Hematopoietic multipotent progenitor cell treated with erythropoietin and hydrocortisone succinate and interleukin-3 and kit ligand, for 4 days (in vitro differentiated cells): ENCODE data around the gene BTBD9.

Experiments used
- DNase-seq: peaks from one replicate; pipeline ENCODE4 v3.0.0-alpha.2; 2015

Gene BTBD9

GRCh38 chr6:38221251-38221650 is 418.5 kb downstream of the BTBD9 start:
- no peak for DNase-seq

DNA sequence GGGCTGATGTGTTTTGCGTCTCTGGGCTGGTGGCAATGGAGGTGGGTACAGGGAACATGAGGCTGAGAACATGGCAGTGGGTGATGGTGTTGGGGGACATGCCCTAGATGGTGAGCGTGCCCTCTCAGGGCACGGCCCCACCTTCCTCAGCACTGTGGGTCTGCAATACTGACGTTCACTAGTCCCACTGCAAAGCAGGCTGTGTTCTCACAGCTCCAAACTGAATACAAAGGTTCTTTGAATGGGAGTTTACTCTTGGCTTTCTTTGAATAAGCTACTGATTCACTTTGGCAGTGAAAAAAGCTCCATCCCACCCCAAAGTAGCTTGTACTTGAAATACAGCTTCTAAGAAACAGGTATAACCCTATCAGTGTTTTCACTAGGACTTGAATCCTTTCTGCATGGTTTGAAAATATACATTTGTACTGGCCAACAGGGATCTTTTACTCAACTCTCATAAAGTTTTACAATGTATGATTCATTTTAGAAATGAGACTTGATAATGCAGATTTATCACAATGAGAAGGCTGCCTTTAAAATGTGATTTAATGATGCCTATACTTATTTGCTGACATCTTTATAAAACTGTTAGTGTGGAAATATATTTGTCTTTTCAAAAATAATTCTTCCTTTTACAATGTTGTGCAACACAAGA is 419.5 kb downstream of the BTBD9 start:
- DNase-seq = no peak

GRCh38 chr6:38218235-38218634 is 421.5 kb downstream of the BTBD9 start:
- DNase-seq = no peak

DNA sequence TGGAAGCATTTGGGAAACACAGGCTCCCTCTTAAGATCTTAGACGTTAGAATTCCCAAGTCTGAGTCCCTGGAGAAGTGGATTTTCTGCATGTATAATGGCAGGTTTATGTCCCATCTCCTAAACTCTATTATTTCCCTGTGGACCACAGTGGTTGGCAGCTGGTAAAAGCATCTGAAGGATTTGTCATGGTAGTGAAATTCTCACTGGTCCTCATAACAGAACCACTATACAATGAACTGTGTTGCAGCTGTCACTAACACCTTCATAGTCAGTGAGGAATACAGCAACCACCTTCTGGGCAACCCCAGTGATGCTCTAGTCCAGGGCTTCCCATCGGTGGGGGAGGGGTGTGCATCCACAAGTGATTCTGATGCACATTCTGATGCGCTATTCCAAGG is 423.3 kb downstream of the BTBD9 start:
- no peak for DNase-seq

GRCh38 chr6:38215651-38216311 is 423.9 kb downstream of the BTBD9 start:
- no peak for DNase-seq

- no peak for DNase-seq
These were observed 424.5 kb downstream of the BTBD9 start for GRCh38 chr6:38215225-38215624.

DNA sequence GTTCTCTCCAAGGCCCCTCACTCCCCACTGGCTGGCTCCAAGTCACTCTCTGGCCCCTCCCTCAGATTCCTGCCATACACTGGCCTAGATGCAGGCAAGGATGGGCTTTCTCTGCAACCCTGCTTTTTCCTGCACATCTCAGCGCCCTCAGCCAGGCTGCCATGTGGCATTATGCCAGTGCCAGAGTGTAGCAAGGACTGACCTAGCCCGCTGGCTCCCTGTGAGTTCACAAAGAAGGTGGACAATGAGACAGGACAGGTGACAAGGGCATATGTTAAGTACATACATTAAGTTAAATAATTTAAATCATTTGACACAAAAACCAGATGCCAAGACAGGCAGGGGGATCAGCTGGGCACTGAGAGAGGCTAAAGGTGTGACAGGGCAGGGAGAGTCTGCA is 425.6 kb downstream of the BTBD9 start:
- DNase-seq = no peak

DNA sequence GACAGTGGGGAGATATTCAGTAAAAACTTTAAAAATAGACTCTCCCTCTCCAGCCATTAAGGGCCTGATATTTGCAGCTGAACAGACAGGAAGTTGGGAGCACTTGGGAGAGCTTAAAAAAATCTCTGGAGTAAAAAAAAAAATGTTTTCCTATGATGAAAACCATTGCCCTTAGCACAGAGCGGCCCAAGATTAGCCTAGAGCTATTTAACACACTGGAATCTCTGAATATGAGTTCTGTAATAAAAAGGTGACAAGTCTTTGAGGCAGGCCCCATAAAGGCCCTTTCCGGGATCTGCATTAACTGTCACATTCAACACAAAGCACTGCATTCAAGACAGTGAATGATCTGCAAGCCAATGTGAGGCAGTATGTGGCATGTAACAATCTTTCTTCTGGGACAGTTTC is 426.5 kb downstream of the BTBD9 start:
- no peak for DNase-seq

GRCh38 chr6:38212579-38212978 is 427.1 kb downstream of the BTBD9 start:
- no peak for DNase-seq

- no peak for DNase-seq
These were observed 427.6 kb downstream of the BTBD9 start for GRCh38 chr6:38212116-38212515.

GRCh38 chr6:38209371-38210260 is 430.1 kb downstream of the BTBD9 start:
- DNase-seq = peak; percentile 18

GRCh38 chr6:38208028-38208427 is 431.7 kb downstream of the BTBD9 start:
- DNase-seq = no peak

- no peak for DNase-seq
These were observed 432.4 kb downstream of the BTBD9 start for GRCh38 chr6:38207375-38207774.

DNA sequence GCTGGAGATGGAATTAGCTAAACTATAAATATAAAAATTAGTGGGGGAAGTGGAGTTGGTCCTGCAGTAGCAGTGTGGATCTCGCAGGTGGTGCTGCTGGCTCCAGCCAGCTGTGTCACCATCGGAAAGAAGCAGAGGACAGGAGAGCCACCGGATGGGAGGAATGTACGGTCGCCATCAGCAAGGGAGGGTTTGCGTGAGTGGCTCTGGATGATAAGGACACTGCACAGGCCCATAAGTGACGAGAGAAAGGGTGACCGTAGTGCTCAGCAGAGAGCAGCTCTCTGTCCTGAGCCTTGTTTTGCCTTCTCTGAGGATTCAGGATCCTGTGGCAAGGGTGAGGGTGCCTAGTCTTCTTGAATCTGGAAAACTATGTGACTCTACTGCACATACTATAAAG is 441.5 kb downstream of the BTBD9 start:
- no peak for DNase-seq

- no peak for DNase-seq
These were observed 444.6 kb downstream of the BTBD9 start for GRCh38 chr6:38195113-38195635.

GRCh38 chr6:38194589-38194988 is 445.1 kb downstream of the BTBD9 start:
- DNase-seq = no peak

GRCh38 chr6:38194282-38194572 is 445.5 kb downstream of the BTBD9 start:
- DNase-seq = no peak

GRCh38 chr6:38193481-38194281 is 446.0 kb downstream of the BTBD9 start:
- DNase-seq = no peak

DNA sequence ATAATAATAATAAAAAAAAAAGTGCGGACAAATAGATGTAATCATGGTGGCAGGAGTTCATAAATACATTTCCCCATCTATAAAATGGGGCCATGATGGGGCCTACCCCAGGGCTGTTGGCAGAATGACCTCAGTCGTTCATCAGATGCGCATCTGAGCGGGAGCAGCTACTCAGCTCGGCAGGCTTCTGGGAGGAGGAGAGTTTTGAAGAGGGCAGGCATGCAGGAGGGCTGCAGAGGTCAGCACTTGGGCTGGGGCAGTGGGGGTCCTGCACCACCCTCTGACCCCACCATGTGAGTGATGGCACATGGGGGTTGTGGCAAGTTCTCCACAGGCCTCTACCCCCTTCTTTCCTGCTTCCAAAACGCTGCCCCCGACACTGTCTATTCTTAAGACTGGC is 446.7 kb downstream of the BTBD9 start:
- DNase-seq = no peak

GRCh38 chr6:38192487-38192886 is 447.2 kb downstream of the BTBD9 start:
- no peak for DNase-seq

DNA sequence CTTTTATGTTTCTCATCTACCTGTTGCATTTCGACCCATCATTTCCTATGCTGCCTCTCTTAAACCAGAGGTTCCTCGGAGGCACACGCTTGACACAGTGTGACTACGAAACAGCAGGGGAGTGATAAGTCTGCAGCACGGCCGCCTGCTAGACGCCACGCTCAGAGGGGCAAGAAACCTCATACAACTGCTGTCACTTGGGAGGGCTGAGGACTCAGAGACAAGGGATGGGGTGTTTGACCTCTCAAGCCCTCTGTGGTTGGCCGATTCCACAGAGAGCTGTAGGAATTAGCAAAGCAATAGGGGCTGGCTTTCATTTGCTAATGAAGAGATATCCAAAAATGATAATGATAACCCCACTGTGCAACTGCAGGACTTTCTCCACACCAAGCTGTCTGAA is 447.7 kb downstream of the BTBD9 start:
- no peak for DNase-seq

GRCh38 chr6:38191418-38191817 is 448.3 kb downstream of the BTBD9 start:
- DNase-seq = no peak
